ENCODE data around the gene NFS1.

- TF ChIP-seq CTCF (conservative IDR thresholded peaks at IDR 0.05; ENCODE audit: low read depth, low read length) = no peak
- TF ChIP-seq EZH2 (IDR thresholded peaks at IDR 0.05; ENCODE audit: low read length, unreplicated experiment) = no peak
Observed at GRCh38 chr20:35730583-35731468, 31.7 kb upstream of the NFS1 start.

Measured in PC-3 (cell line).